ENCODE measurements around the gene MRC1.

The MRC1 gene

GRCh38 chr10:17805330-17805729, 3.8 kb upstream of the MRC1 start:
- H3K4me3 ChIP-seq (replicated peaks; ENCODE audit: insufficient read depth, low read length) = no peak overlapping the region
- no peak for DNase-seq (ENCODE audit: low read depth in 1 of 2, low spot score in 1 of 2)
- no peaks in the 10 kb centered on the region for H3K27me3 ChIP-seq (ENCODE audit: insufficient read depth, poor library complexity, severe bottlenecking)
- TF ChIP-seq SPI1 (IDR thresholded peaks at IDR 0.05; ENCODE audit: borderline replicate concordance, low read depth) (no peak), REST (IDR thresholded peaks at IDR 0.05; ENCODE audit: insufficient replicate concordance, low read depth) (no peak), POLR2AphosphoS5 (IDR thresholded peaks at IDR 0.05; ENCODE audit: low read depth) (no peak)
- H3K27ac ChIP-seq (replicated peaks) = no peak overlapping the region

- Histone ChIP-seq H3K27me3 (ENCODE audit: insufficient read depth, poor library complexity, severe bottlenecking) (no peaks in the 10 kb centered on the region), H3K4me3 (replicated peaks; ENCODE audit: insufficient read depth, low read length) (no peak overlapping the region), H3K27ac (replicated peaks) (no peak overlapping the region)
- TF ChIP-seq REST (IDR thresholded peaks at IDR 0.05; ENCODE audit: insufficient replicate concordance, low read depth) (no peak), CTCF (IDR thresholded peaks at IDR 0.05; ENCODE audit: insufficient read depth, low read length) (no peak), SPI1 (IDR thresholded peaks at IDR 0.05; ENCODE audit: borderline replicate concordance, low read depth) (no peak), GABPA (IDR thresholded peaks at IDR 0.05; ENCODE audit: low read depth) (no peak), POLR2AphosphoS5 (IDR thresholded peaks at IDR 0.05; ENCODE audit: low read depth) (no peak)
- DNase-seq (ENCODE audit: low read depth in 1 of 2, low spot score in 1 of 2) = no peak
Measured at GRCh38 chr10:17805921-17806577, 3.1 kb upstream of the MRC1 start.

- Histone ChIP-seq H3K27ac (replicated peaks) (no peak overlapping the region), H3K27me3 (ENCODE audit: insufficient read depth, poor library complexity, severe bottlenecking) (no peaks in the 10 kb centered on the region), H3K4me3 (replicated peaks; ENCODE audit: insufficient read depth, low read length) (no peak overlapping the region)
- no peak for TF ChIP-seq GABPA (IDR thresholded peaks at IDR 0.05; ENCODE audit: low read depth)
- TF ChIP-seq REST (IDR thresholded peaks at IDR 0.05; ENCODE audit: insufficient replicate concordance, low read depth) = no peak
- no peak for TF ChIP-seq SPI1 (IDR thresholded peaks at IDR 0.05; ENCODE audit: borderline replicate concordance, low read depth)
- TF ChIP-seq POLR2AphosphoS5 (IDR thresholded peaks at IDR 0.05; ENCODE audit: low read depth) = no peak
- TF ChIP-seq CTCF (IDR thresholded peaks at IDR 0.05; ENCODE audit: insufficient read depth, low read length) = no peak
- DNase-seq (ENCODE audit: low read depth in 1 of 2, low spot score in 1 of 2) = no peak
Measured at GRCh38 chr10:17811146-17811865, 2.2 kb downstream of the MRC1 start.
